SK-N-SH (cell line): ENCODE measurements around the gene CRELD2. TPM values are rescaled to one million over a fixed set of nuclear protein-coding genes. Genes with fewer than 3 reads are reported as not detected.

ENCODE experiments used
- CTCF ChIA-PET: fragments of 300-600, 350-600 bp; formaldehyde crosslinking; extraction: SDS; loops from one replicate; lab custom pipeline; 2021; lab: Yijun Ruan, JAX
- POLR2A ChIA-PET: fragments of 350-600 bp; sonication (Branson Sonifier 250); formaldehyde crosslinking; extraction: SDS; loops from one replicate; lab custom pipeline; 2020; ENCODE audit warnings: antibody characterized with exemption, inconsistent platforms; lab: Yijun Ruan, JAX
- DNase-seq: peaks from one replicate; pipeline ENCODE4 v3.0.0; 2012
- H2AFZ ChIP-seq: fragments of 200-600 bp; sonication (generic); 2 replicates; pipeline ENCODE4 v1.8.1; 2016; ENCODE audit warnings: antibody characterized with exemption, mild to moderate bottlenecking, low read depth
- H3F3A ChIP-seq: fragments of 200-600 bp; sonication (generic); replicated peaks from 2 replicates; pipeline ENCODE3; 2016; ENCODE audit warnings: antibody characterized with exemption, mild to moderate bottlenecking; ENCODE audit not compliant: insufficient read depth
- H3K27ac ChIP-seq, 2 experiments: fragments of 200-500 bp in 1 of 2; fragments of 200-600 bp in 1 of 2; sonication (Bioruptor generic) in 1 of 2; sonication (generic), shearing (Covaris generic) in 1 of 2; 2 replicates each; pipeline versions ENCODE4 v1.5.1 to v1.6.1; 2014 to 2016; ENCODE audit warnings: low read depth in 2 of 2, inconsistent platforms in 1 of 2, low read length in 1 of 2, mild to moderate bottlenecking in 1 of 2, mixed read lengths in 1 of 2
- H3K27me3 ChIP-seq: fragments of 200-600 bp; sonication (generic), shearing (Covaris generic); 2 replicates; pipeline ENCODE4 v1.6.1; 2016; ENCODE audit warnings: mixed run types; ENCODE audit not compliant: insufficient read depth
- H3K36me3 ChIP-seq, 2 experiments: fragments of 200-500 bp in 1 of 2; fragments of 200-600 bp in 1 of 2; sonication (Bioruptor generic) in 1 of 2; sonication (generic) in 1 of 2; replicated peaks in 1 of 2; 2 replicates each; pipeline versions ENCODE3 to v1.5.1; 2014 to 2016; ENCODE audit warnings: low read length in 1 of 2, mild to moderate bottlenecking in 1 of 2; ENCODE audit not compliant: insufficient read depth in 2 of 2, control insufficient read depth in 1 of 2
- H3K4me1 ChIP-seq, 2 experiments: fragments of 200-500 bp in 1 of 2; fragments of 200-600 bp in 1 of 2; sonication (Bioruptor generic) in 1 of 2; sonication (generic), shearing (Covaris generic) in 1 of 2; 2 replicates each; pipeline versions ENCODE4 v1.5.1 to v1.6.1; 2014 to 2016; ENCODE audit warnings: low read depth in 1 of 2, low read length in 1 of 2, mixed run types in 1 of 2; ENCODE audit not compliant: insufficient read depth in 2 of 2, control insufficient read depth in 1 of 2
- H3K4me2 ChIP-seq: fragments of 200-600 bp; sonication (generic), shearing (Covaris generic); 2 replicates; pipeline ENCODE4 v1.6.1; 2017; ENCODE audit warnings: mixed run types
- H3K4me3 ChIP-seq, 2 experiments: fragments of 200-500 bp in 1 of 2; fragments of 200-600 bp in 1 of 2; sonication (Bioruptor generic) in 1 of 2; sonication (generic), shearing (Covaris generic) in 1 of 2; 2 replicates each; pipeline versions ENCODE4 v1.5.1 to v1.8.1; 2014 to 2016; ENCODE audit warnings: low read depth in 2 of 2, inconsistent platforms in 1 of 2, low read length in 1 of 2, mild to moderate bottlenecking in 1 of 2, mixed read lengths in 1 of 2, moderate library complexity in 1 of 2
- H3K79me2 ChIP-seq: fragments of 200-600 bp; sonication (generic); 2 replicates; pipeline ENCODE4 v1.8.1; 2017; ENCODE audit warnings: mild to moderate bottlenecking; ENCODE audit not compliant: insufficient read depth
- H3K9ac ChIP-seq: fragments of 200-600 bp; sonication (generic); 2 replicates; pipeline ENCODE4 v1.6.1; 2017; ENCODE audit warnings: mixed run types
- H3K9me2 ChIP-seq: fragments of 200-600 bp; sonication (generic); 2 replicates; pipeline ENCODE4 v1.6.1; 2017; ENCODE audit warnings: mixed run types
- H3K9me3 ChIP-seq: fragments of 200-600 bp; sonication (generic); 2 replicates; pipeline ENCODE4 v1.6.1; 2017; ENCODE audit warnings: mixed run types, mild to moderate bottlenecking, moderate library complexity
- H4K20me1 ChIP-seq: fragments of 200-600 bp; sonication (generic); 2 replicates; pipeline ENCODE4 v1.6.1; 2017; ENCODE audit warnings: mild to moderate bottlenecking, mixed run types; ENCODE audit not compliant: insufficient read depth
- CHD2 ChIP-seq: fragments of 150-350 bp; IDR thresholded peaks from 2 replicates; pipeline ENCODE4 v1.6.1; 2018; ENCODE audit warnings: low read length; ENCODE audit not compliant: partially characterized antibody
- ELF1 ChIP-seq: IDR thresholded peaks from 2 replicates; pipeline ENCODE4 v1.4.0; 2012
- EP300 ChIP-seq, 2 experiments: IDR thresholded peaks; 2 replicates each; pipeline versions ENCODE4 v1.4.0 to v1.6.1; 2012; ENCODE audit warnings: borderline replicate concordance in 1 of 2, low read depth in 1 of 2, low read length in 1 of 2
- EZH2phosphoT487 ChIP-seq: fragments of 200-600 bp; sonication (generic); IDR thresholded peaks from 2 replicates; pipeline ENCODE4 v1.6.1; 2017; ENCODE audit warnings: low read depth, mixed run types, mild to moderate bottlenecking, antibody characterized with exemption, moderate library complexity, borderline replicate concordance
- FOSL2 ChIP-seq: IDR thresholded peaks from 2 replicates; pipeline ENCODE4 v1.4.0; 2012; ENCODE audit warnings: low read depth, mild to moderate bottlenecking, moderate library complexity, borderline replicate concordance
- FOXJ3 ChIP-seq: sonication (generic); formaldehyde crosslinking; IDR thresholded peaks from 2 replicates; pipeline ENCODE4 v1.5.1; 2020; ENCODE audit warnings: mild to moderate bottlenecking, missing genetic modification reagents
- FOXM1 ChIP-seq: IDR thresholded peaks from 2 replicates; pipeline ENCODE4 v1.4.0; 2012; ENCODE audit warnings: low read depth, mild to moderate bottlenecking
- GABPA ChIP-seq: IDR thresholded peaks from 2 replicates; pipeline ENCODE4 v1.4.0; 2012; ENCODE audit warnings: low read depth, mild to moderate bottlenecking
- JUND ChIP-seq: IDR thresholded peaks from 2 replicates; pipeline ENCODE4 v1.4.0; 2012
- MEF2A ChIP-seq: IDR thresholded peaks from 2 replicates; pipeline ENCODE4 v1.4.0; 2012; ENCODE audit warnings: low read depth, borderline replicate concordance
- MXI1 ChIP-seq: IDR thresholded peaks from 2 replicates; pipeline ENCODE4 v1.6.1; 2012; ENCODE audit warnings: mild to moderate bottlenecking, low read depth, low read length, improper control_type of control experiment
- PBX3 ChIP-seq: IDR thresholded peaks from 2 replicates; pipeline ENCODE4; 2012
- RAD21 ChIP-seq: IDR thresholded peaks from 2 replicates; pipeline ENCODE4 v1.6.1; 2012; ENCODE audit warnings: mild to moderate bottlenecking, low read length
- RCOR1 ChIP-seq: fragments of 150-350 bp; IDR thresholded peaks from 2 replicates; pipeline ENCODE4 v1.6.1; 2017; ENCODE audit warnings: antibody characterized with exemption, low read length
- TAF1 ChIP-seq: IDR thresholded peaks from 2 replicates; pipeline ENCODE4 v1.6.1; 2012; ENCODE audit warnings: low read depth, mild to moderate bottlenecking, low read length, moderate library complexity, borderline replicate concordance
- WGBS: methylation state at CpG from one replicate; pipeline ENCODE4 v1.1.6; 2017; ENCODE audit warnings: low lambda C conversion rate; 5-methylcytosine and 5-hydroxymethylcytosine counted together
- polyA plus RNA-seq, 3 experiments: library from polyadenylated mRNA; depleted of rRNA; stranded (reverse); fragments of >200 nt; gene quantifications; 2 replicates each; pipeline ENCODE4 v1.2.3, GENCODE V29; 2012
- TF ChIP-seq, protein P1 (sequence below): IDR thresholded peaks from 2 replicates; pipeline ENCODE4 v1.6.1; 2012; ENCODE audit warnings: mild to moderate bottlenecking, low read depth, low read length, moderate library complexity
- TF ChIP-seq, protein P2 (sequence below): fragments of 200-600 bp; sonication (generic); IDR thresholded peaks from 2 replicates; pipeline ENCODE4 v1.6.1; 2017; ENCODE audit warnings: antibody characterized with exemption, mild to moderate bottlenecking, moderate library complexity
- TF ChIP-seq, protein P3 (sequence below): IDR thresholded peaks from 2 replicates; pipeline ENCODE4 v1.4.0; 2012; ENCODE audit warnings: low read depth

CRELD2 gene
- polyA plus RNA-seq, 1 of the 3 experiments (the other 2 are of a cell fraction), result 113 TPM

- no peak overlapping the region for H3K4me2 ChIP-seq
- H3K9ac ChIP-seq, result no peak overlapping the region
- no peaks in the 10 kb centered on the region for H3F3A ChIP-seq
- no peaks in the 10 kb centered on the region for H3K9me3 ChIP-seq
- POLR2A ChIA-PET, result no interaction called here
- no peak overlapping the region for H3K4me3 ChIP-seq
- 100% methylated on average over 4 of the region's 5 CpGs for WGBS
- peaks cover 12 to 24% of the 10 kb centered on the region in 2 experiments for H3K36me3 ChIP-seq
- no peak overlapping the region for H2AFZ ChIP-seq
- no peak overlapping the region for H3K27ac ChIP-seq
- CTCF ChIA-PET, result no interaction called here
- H4K20me1 ChIP-seq, result 0 out of 2 replicates have a peak, but pooled peaks cover 2% of the 10 kb centered on the region
- H3K9me2 ChIP-seq, result no peaks in the 10 kb centered on the region
- no peak for DNase-seq
- H3K4me1 ChIP-seq, result peaks cover 0 to 8% of the 10 kb centered on the region in 2 experiments; a peak in 1 of 4 replicates
- TF ChIP-seq FOSL2, result no peak
- no peak for TF ChIP-seq EP300 (IDR thresholded peaks at IDR 0.05; ENCODE audit: borderline replicate concordance in 1 of 2, low read depth in 1 of 2, low read length in 1 of 2)
- no peak for TF ChIP-seq TAF1
- TF ChIP-seq, protein P1, sequence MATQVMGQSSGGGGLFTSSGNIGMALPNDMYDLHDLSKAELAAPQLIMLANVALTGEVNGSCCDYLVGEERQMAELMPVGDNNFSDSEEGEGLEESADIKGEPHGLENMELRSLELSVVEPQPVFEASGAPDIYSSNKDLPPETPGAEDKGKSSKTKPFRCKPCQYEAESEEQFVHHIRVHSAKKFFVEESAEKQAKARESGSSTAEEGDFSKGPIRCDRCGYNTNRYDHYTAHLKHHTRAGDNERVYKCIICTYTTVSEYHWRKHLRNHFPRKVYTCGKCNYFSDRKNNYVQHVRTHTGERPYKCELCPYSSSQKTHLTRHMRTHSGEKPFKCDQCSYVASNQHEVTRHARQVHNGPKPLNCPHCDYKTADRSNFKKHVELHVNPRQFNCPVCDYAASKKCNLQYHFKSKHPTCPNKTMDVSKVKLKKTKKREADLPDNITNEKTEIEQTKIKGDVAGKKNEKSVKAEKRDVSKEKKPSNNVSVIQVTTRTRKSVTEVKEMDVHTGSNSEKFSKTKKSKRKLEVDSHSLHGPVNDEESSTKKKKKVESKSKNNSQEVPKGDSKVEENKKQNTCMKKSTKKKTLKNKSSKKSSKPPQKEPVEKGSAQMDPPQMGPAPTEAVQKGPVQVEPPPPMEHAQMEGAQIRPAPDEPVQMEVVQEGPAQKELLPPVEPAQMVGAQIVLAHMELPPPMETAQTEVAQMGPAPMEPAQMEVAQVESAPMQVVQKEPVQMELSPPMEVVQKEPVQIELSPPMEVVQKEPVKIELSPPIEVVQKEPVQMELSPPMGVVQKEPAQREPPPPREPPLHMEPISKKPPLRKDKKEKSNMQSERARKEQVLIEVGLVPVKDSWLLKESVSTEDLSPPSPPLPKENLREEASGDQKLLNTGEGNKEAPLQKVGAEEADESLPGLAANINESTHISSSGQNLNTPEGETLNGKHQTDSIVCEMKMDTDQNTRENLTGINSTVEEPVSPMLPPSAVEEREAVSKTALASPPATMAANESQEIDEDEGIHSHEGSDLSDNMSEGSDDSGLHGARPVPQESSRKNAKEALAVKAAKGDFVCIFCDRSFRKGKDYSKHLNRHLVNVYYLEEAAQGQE, result no peak
- no peak for TF ChIP-seq RAD21
- TF ChIP-seq JUND, result no peak
- TF ChIP-seq, protein P2, sequence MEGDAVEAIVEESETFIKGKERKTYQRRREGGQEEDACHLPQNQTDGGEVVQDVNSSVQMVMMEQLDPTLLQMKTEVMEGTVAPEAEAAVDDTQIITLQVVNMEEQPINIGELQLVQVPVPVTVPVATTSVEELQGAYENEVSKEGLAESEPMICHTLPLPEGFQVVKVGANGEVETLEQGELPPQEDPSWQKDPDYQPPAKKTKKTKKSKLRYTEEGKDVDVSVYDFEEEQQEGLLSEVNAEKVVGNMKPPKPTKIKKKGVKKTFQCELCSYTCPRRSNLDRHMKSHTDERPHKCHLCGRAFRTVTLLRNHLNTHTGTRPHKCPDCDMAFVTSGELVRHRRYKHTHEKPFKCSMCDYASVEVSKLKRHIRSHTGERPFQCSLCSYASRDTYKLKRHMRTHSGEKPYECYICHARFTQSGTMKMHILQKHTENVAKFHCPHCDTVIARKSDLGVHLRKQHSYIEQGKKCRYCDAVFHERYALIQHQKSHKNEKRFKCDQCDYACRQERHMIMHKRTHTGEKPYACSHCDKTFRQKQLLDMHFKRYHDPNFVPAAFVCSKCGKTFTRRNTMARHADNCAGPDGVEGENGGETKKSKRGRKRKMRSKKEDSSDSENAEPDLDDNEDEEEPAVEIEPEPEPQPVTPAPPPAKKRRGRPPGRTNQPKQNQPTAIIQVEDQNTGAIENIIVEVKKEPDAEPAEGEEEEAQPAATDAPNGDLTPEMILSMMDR, result no peak
- TF ChIP-seq MEF2A, result no peak
- no peak for TF ChIP-seq FOXJ3 (CRISPR knock-in tag)
- no peak for TF ChIP-seq FOXM1
- no peak for TF ChIP-seq EZH2phosphoT487
- no peak for TF ChIP-seq PBX3
- TF ChIP-seq RCOR1, result no peak
- no peak for TF ChIP-seq ELF1
- no peak for TF ChIP-seq GABPA
- TF ChIP-seq MXI1, result no peak
- no peak for TF ChIP-seq CHD2
- TF ChIP-seq, protein P3, sequence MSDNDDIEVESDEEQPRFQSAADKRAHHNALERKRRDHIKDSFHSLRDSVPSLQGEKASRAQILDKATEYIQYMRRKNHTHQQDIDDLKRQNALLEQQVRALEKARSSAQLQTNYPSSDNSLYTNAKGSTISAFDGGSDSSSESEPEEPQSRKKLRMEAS, result no peak
- no peaks in the 10 kb centered on the region for H3K27me3 ChIP-seq
- H3K79me2 ChIP-seq, result peaks cover under 1% of the 10 kb centered on the region; the same call in 1 of the 2 replicates
Observed at GRCh38 chr22:49896201-49896600, 22.2 kb upstream of the CRELD2 start.
